DOHH2 (cell line): ENCODE measurements around the gene CCDC7.

ENCODE experiments used
- EZH2phosphoT487 ChIP-seq: fragments of 200-600 bp; sonication (generic); IDR thresholded peaks from 2 replicates; pipeline ENCODE4 v1.6.1; 2017; ENCODE audit warnings: borderline replicate concordance, mild to moderate bottlenecking, antibody characterized with exemption, low read length, moderate library complexity, mixed read lengths
- TF ChIP-seq, protein P1 (sequence below): fragments of 200-600 bp; sonication (generic); IDR thresholded peaks from one replicate; pipeline ENCODE4 v1.5.1; 2014; ENCODE audit warnings: antibody characterized with exemption, mild to moderate bottlenecking, low read depth, low read length; ENCODE audit not compliant: poor library complexity, severe bottlenecking

- TF ChIP-seq, protein P1, sequence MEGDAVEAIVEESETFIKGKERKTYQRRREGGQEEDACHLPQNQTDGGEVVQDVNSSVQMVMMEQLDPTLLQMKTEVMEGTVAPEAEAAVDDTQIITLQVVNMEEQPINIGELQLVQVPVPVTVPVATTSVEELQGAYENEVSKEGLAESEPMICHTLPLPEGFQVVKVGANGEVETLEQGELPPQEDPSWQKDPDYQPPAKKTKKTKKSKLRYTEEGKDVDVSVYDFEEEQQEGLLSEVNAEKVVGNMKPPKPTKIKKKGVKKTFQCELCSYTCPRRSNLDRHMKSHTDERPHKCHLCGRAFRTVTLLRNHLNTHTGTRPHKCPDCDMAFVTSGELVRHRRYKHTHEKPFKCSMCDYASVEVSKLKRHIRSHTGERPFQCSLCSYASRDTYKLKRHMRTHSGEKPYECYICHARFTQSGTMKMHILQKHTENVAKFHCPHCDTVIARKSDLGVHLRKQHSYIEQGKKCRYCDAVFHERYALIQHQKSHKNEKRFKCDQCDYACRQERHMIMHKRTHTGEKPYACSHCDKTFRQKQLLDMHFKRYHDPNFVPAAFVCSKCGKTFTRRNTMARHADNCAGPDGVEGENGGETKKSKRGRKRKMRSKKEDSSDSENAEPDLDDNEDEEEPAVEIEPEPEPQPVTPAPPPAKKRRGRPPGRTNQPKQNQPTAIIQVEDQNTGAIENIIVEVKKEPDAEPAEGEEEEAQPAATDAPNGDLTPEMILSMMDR: no peak
- TF ChIP-seq EZH2phosphoT487: no peak
Measured at GRCh38 chr10:32877915-32878314, 432.0 kb downstream of the CCDC7 start.
